ENCODE data around the gene TRIM38. TPM values are rescaled to one million over a fixed set of nuclear protein-coding genes. Genes with fewer than 3 reads are reported as not detected.

Gene TRIM38
- total RNA-seq, 5 donors from 2014 or later (not counting 1 experiment from before 2014, with no cell fraction given) = 20.5 to 29.3 (median 26.2) TPM

DNA sequence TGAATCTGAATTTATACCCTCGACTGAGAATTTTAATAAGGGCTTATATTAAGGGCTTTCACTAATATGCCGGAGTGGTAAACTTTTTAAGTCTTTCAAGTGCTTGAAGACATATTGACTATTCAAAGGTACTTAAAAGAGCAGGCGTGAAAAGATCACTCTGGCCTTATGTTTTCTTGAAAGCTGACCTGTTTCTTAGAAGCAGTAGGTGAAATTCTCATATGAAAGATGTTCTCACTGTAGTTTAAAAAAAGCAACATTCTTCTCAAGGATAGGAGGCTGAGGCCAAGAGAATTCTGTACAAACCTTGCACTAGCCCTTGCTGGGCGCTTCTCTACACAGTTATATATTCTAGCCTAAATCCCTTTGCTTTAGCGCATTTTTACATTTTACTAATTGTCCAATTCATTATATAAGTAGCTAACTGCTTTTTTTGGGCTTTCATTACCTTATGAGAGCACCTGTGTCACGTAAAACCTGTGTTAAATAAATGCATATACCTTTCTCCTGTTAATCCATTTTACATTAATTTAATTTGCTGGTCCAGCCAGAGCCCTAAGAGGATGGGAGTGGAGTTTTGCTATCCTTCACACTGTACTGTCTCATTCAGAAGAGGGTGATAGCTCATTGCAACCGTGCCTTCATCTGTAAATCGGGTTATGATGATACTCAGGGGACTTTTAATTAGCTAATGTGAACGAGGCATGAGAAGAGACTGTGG lies 65.0 kb downstream of the TRIM38 start:
- ChIA-PET CTCF (interaction anchor here (0.5 to 3.8 kb wide), 4 partner anchors 16 to 1672 kb away, joined by 4 to 76 read pairs (median 16); a partner anchor contains a TSS), POLR2A (interaction anchor here (0.5 to 15.4 kb wide), 5 partner anchors 16 to 1798 kb away, joined by 4 to 682 read pairs (median 6); a partner anchor contains a TSS)
- H3K27me3 ChIP-seq (replicated peaks in 1 of 2; ENCODE audit: control insufficient read depth in 2 of 2, extremely low read depth in 1 of 2, insufficient read depth in 2 of 2, low read length in 1 of 2) = no peaks in the 10 kb centered on the region
- no peak for ATAC-seq (replicated peaks in 1 of 4)
- Mint-ChIP-seq H3K4me3 (peak overlapping the region; percentile 82 to 93 (median 92)), H3K27ac (peak overlapping the region; percentile 93 to 99), H3K4me1 (peaks cover 45 to 56% (median 47%) of the 10 kb centered on the region in 3 donors), H3K9me3 (no peaks in the 10 kb centered on the region), H3K36me3 (no peaks in the 10 kb centered on the region), H3K27me3 (peaks cover 0 to 2% of the 10 kb centered on the region in 2 donors)
- no peaks in the 10 kb centered on the region for H3K36me3 ChIP-seq (ENCODE audit: control insufficient read depth in 2 of 2, extremely low read depth in 1 of 2, insufficient read depth in 1 of 2, low read length in 1 of 2)
- 0% methylated on average over 2 of the region's 9 CpGs for WGBS (ENCODE audit: insufficient coverage)
- H3K27ac ChIP-seq (ENCODE audit: low read length) = peak overlapping the region; percentile 93
- H3K9me3 ChIP-seq = no peaks in the 10 kb centered on the region
- no peak for DNase-seq
- peak overlapping the region; percentile 63 to 88 for H3K4me3 ChIP-seq (ENCODE audit: control insufficient read depth in 1 of 2, extremely low read depth in 1 of 2, low read length in 1 of 2)
- H3K4me1 ChIP-seq (ENCODE audit: control insufficient read depth in 1 of 2, extremely low read depth in 1 of 2, insufficient read depth in 2 of 2, low read length in 2 of 2) = peaks cover 27 to 29% of the 10 kb centered on the region in 2 experiments

DNA sequence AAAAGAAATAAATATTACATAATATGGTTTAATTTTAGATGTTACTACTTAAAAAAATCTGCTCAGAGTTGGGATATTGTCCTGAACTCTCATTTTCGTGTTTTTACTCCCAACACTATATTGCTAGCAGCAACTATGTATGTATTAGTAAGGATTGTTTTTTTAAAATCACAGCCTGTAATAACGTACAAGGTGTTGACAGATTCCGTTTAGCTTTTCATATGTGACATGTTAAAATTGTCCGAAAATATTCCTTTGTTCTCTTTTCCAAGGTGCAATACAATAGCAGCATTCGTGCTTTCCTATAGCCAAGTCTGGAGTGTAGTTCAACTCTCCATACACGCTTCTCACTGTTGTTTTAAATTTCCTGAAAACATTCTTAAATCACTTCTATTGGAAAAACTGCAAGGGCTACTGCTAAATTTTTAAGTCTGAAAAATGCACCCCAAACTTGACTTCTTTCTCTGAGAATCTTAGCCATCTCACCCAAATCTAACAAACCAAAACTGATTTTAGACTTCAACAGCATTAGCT lies 65.7 kb downstream of the TRIM38 start:
- H3K36me3 Mint-ChIP-seq = no peaks in the 10 kb centered on the region
- H3K4me3 Mint-ChIP-seq = peak overlapping the region in 1 of 3 donors; percentile 82
- POLR2A ChIA-PET = interaction anchor here (0.5 to 15.4 kb wide), 7 partner anchors 7 to 1797 kb away, joined by 4 to 682 read pairs (median 51); a partner anchor contains a TSS
- H3K4me1 Mint-ChIP-seq = peaks cover 46 to 62% (median 53%) of the 10 kb centered on the region in 3 donors
- no peaks in the 10 kb centered on the region for H3K9me3 ChIP-seq
- DNase-seq (no peak), ATAC-seq (replicated peaks in 1 of 4) (no peak)
- no peaks in the 10 kb centered on the region for H3K9me3 Mint-ChIP-seq
- peak overlapping the region; percentile 55 to 93 for H3K27ac Mint-ChIP-seq
- H3K27ac ChIP-seq (ENCODE audit: low read length) = peak overlapping the region; percentile 93
- H3K4me3 ChIP-seq (ENCODE audit: control insufficient read depth in 1 of 2, extremely low read depth in 1 of 2, low read length in 1 of 2) = no peak overlapping the region
- peaks cover 30 to 34% of the 10 kb centered on the region in 2 experiments for H3K4me1 ChIP-seq (ENCODE audit: control insufficient read depth in 1 of 2, extremely low read depth in 1 of 2, insufficient read depth in 2 of 2, low read length in 2 of 2)
- 80% methylated on average over 2 of the region's 6 CpGs for WGBS (ENCODE audit: insufficient coverage)
- H3K36me3 ChIP-seq (ENCODE audit: control insufficient read depth in 2 of 2, extremely low read depth in 1 of 2, insufficient read depth in 1 of 2, low read length in 1 of 2) = no peaks in the 10 kb centered on the region
- CTCF ChIA-PET = interaction anchor here in 1 of 2 donors (0.5 to 3.8 kb wide), 2 partner anchors 15 to 1672 kb away, joined by 4 to 76 read pairs; a partner anchor contains a TSS
- no peaks in the 10 kb centered on the region for H3K27me3 ChIP-seq (replicated peaks in 1 of 2; ENCODE audit: control insufficient read depth in 2 of 2, extremely low read depth in 1 of 2, insufficient read depth in 2 of 2, low read length in 1 of 2)
- peaks cover 0 to 2% of the 10 kb centered on the region in 2 donors for H3K27me3 Mint-ChIP-seq

DNA sequence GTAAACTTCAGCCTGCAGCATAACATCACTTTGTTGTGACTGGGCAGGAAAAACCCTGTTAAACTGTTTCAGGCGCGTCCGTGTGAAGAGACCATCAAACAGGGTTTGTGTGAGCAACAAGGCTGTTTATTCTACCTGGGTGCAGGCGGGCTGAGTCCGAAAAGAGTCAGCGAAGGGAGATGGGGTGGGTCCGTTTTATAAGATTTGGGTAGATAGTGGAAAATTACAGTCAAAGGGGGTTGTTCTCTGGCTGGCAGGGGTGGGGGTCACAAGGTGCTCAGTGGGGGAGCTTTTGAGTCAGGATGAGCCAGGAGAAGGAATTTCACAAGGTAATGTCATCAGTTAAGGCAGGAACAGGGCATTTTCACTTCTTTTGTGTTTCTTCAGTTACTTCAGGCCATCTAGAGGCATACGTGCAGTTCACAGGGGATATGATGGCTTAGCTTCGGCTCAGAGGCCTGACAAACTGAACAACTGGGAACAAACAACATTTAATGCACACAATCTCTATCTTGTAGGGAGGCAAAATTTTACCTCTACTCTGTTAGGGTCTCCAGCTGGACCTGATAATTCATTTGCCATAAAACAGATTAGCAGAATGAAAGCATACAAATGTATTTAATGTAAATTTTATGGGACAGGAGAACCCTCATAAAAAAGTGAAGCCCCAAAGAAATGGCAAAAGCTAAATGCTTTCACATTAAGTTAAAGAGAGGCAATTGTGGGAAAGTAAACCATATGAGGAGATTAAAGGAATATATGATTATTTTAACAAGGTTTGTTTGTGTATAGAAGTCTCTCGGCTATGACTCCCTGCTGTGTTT lies 66.4 kb downstream of the TRIM38 start:
- Histone ChIP-seq H3K27ac (ENCODE audit: low read length) (no peak overlapping the region), H3K4me3 (ENCODE audit: control insufficient read depth in 1 of 2, extremely low read depth in 1 of 2, low read length in 1 of 2) (no peak overlapping the region), H3K4me1 (ENCODE audit: control insufficient read depth in 1 of 2, extremely low read depth in 1 of 2, insufficient read depth in 2 of 2, low read length in 2 of 2) (peaks cover 30 to 38% of the 10 kb centered on the region in 2 experiments), H3K36me3 (ENCODE audit: control insufficient read depth in 2 of 2, extremely low read depth in 1 of 2, insufficient read depth in 1 of 2, low read length in 1 of 2) (no peaks in the 10 kb centered on the region), H3K9me3 (no peaks in the 10 kb centered on the region), H3K27me3 (replicated peaks in 1 of 2; ENCODE audit: control insufficient read depth in 2 of 2, extremely low read depth in 1 of 2, insufficient read depth in 2 of 2, low read length in 1 of 2) (no peaks in the 10 kb centered on the region)
- POLR2A ChIA-PET = interaction anchor here (4.8 to 15.4 kb wide), 4 partner anchors 7 to 16 kb away, joined by 56 to 682 read pairs (median 104); a partner anchor contains a TSS
- H3K4me1 Mint-ChIP-seq = peaks cover 51 to 69% (median 59%) of the 10 kb centered on the region in 3 donors
- no peaks in the 10 kb centered on the region for H3K9me3 Mint-ChIP-seq
- 81% methylated on average over 8 of the region's 10 CpGs for WGBS (ENCODE audit: insufficient coverage)
- peaks cover 0 to 2% of the 10 kb centered on the region in 2 donors for H3K27me3 Mint-ChIP-seq
- no peak overlapping the region for H3K4me3 Mint-ChIP-seq
- no peaks in the 10 kb centered on the region for H3K36me3 Mint-ChIP-seq
- DNase-seq (no peak), ATAC-seq (replicated peaks in 1 of 4) (no peak)
- CTCF ChIA-PET = interaction anchor here in 1 of 2 donors (1.5 to 3.8 kb wide), 2 partner anchors 15 kb away, joined by 5 to 76 read pairs; a partner anchor contains a TSS
- H3K27ac Mint-ChIP-seq = peak overlapping the region; percentile 44 to 55

DNA sequence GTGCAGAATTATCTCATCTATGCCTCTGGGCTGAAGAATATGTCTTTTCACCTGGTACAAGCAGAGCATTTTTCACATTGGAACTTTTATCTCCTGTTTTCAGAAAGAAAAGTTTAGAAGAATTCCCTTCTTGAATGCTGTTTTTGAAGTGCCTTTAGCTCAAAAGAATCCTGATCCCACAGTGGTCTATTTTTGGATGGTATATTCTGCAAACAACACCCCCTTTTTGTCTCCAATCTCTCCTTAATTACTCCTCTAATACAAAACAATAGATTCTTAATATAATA lies 66.9 kb downstream of the TRIM38 start:
- ATAC-seq (replicated peaks in 1 of 4) (no peak), DNase-seq (no peak)
- H3K27ac Mint-ChIP-seq = no peak overlapping the region
- Histone ChIP-seq H3K9me3 (no peaks in the 10 kb centered on the region), H3K36me3 (ENCODE audit: control insufficient read depth in 2 of 2, extremely low read depth in 1 of 2, insufficient read depth in 1 of 2, low read length in 1 of 2) (no peaks in the 10 kb centered on the region), H3K27me3 (replicated peaks in 1 of 2; ENCODE audit: control insufficient read depth in 2 of 2, extremely low read depth in 1 of 2, insufficient read depth in 2 of 2, low read length in 1 of 2) (no peaks in the 10 kb centered on the region), H3K4me1 (ENCODE audit: control insufficient read depth in 1 of 2, extremely low read depth in 1 of 2, insufficient read depth in 2 of 2, low read length in 2 of 2) (peaks cover 34 to 40% of the 10 kb centered on the region in 2 experiments), H3K27ac (ENCODE audit: low read length) (no peak overlapping the region), H3K4me3 (ENCODE audit: control insufficient read depth in 1 of 2, extremely low read depth in 1 of 2, low read length in 1 of 2) (no peak overlapping the region)
- peaks cover 57 to 70% (median 64%) of the 10 kb centered on the region in 3 donors for H3K4me1 Mint-ChIP-seq
- H3K9me3 Mint-ChIP-seq = no peaks in the 10 kb centered on the region
- ChIA-PET POLR2A (interaction anchor here (3.5 to 15.4 kb wide), 5 partner anchors 8 to 95 kb away, joined by 23 to 682 read pairs (median 62); a partner anchor contains a TSS), CTCF (interaction anchor here in 1 of 2 donors (1.5 kb wide), 1 partner anchor 14 kb away, joined by 5 read pairs; a partner anchor contains a TSS)
- H3K4me3 Mint-ChIP-seq = no peak overlapping the region
- H3K36me3 Mint-ChIP-seq = no peaks in the 10 kb centered on the region
- peaks cover 0 to 2% of the 10 kb centered on the region in 2 donors for H3K27me3 Mint-ChIP-seq

DNA sequence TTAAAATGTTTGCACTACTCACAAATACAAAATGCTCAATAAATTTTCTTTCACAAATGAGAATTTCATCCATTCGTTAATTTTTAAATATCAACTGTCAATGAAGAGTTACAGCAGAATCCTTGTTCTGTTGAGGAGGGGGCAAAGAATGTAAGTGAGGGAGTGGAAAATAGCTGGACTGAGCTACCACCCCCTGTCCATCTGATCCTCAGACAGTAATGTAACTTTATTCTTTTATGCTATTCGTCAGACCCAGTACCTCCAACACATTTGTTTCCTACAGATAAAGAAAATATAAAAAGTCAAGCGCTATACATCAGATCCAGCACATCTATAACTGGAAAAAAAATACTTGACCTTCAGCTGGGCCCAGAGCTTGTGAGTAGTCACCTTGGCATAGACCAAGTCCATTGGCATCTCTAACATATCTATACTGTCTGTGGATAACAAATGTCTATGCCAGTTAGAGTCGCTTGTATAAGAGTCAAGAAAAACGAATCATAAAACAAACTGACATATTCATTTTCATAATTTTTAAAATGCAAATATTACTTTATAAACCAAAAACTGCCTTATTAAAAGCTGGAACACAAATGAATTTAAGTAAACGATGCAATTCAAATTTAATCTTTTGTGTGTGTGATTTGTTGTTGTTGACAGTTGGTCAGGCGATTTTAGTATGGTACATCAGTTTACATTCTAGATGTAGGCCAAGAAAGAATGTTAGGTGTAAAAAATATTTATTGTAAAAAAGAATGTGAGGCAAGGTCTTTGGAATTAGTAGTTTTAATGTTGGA lies 67.5 kb downstream of the TRIM38 start:
- ChIA-PET POLR2A (interaction anchor here (0.6 to 15.4 kb wide), 13 partner anchors 8 to 1897 kb away, joined by 3 to 682 read pairs (median 23); a partner anchor contains a TSS), CTCF (interaction anchor here (0.5 to 3.4 kb wide), 10 partner anchors 8 to 1805 kb away, joined by 3 to 33 read pairs (median 4); a partner anchor contains a TSS)
- ATAC-seq (replicated peaks in 1 of 4) = no peak
- no peaks in the 10 kb centered on the region for H3K9me3 Mint-ChIP-seq
- H3K27me3 Mint-ChIP-seq = peaks cover 0 to 2% of the 10 kb centered on the region in 2 donors
- H3K4me1 ChIP-seq (ENCODE audit: control insufficient read depth in 1 of 2, extremely low read depth in 1 of 2, insufficient read depth in 2 of 2, low read length in 2 of 2) = peaks cover 34 to 40% of the 10 kb centered on the region in 2 experiments
- no peak overlapping the region for H3K4me3 ChIP-seq (ENCODE audit: control insufficient read depth in 1 of 2, extremely low read depth in 1 of 2, low read length in 1 of 2)
- 75% methylated on average over 3 of the region's 7 CpGs for WGBS (ENCODE audit: insufficient coverage)
- H3K27ac Mint-ChIP-seq = no peak overlapping the region
- H3K4me1 Mint-ChIP-seq = peaks cover 60 to 66% (median 64%) of the 10 kb centered on the region in 3 donors
- H3K36me3 Mint-ChIP-seq = no peaks in the 10 kb centered on the region
- DNase-seq = no peak
- H3K27me3 ChIP-seq (replicated peaks in 1 of 2; ENCODE audit: control insufficient read depth in 2 of 2, extremely low read depth in 1 of 2, insufficient read depth in 2 of 2, low read length in 1 of 2) = no peaks in the 10 kb centered on the region
- H3K36me3 ChIP-seq (ENCODE audit: control insufficient read depth in 2 of 2, extremely low read depth in 1 of 2, insufficient read depth in 1 of 2, low read length in 1 of 2) = no peaks in the 10 kb centered on the region
- no peaks in the 10 kb centered on the region for H3K9me3 ChIP-seq
- H3K4me3 Mint-ChIP-seq = no peak overlapping the region
- H3K27ac ChIP-seq (ENCODE audit: low read length) = no peak overlapping the region
